ENCODE results near the gene CPN1. TPM values are rescaled to one million over a fixed set of nuclear protein-coding genes. Genes with fewer than 3 reads are reported as not detected.

CPN1 gene
- total and polyA plus RNA-seq, 2 donors (not counting 3 experiments of a cell fraction or from before 2014, with no cell fraction given) = not detected

GRCh38 chr10:100041306-100042002 lies 40.2 kb downstream of the CPN1 start:
- ChIA-PET POLR2A (no interaction called here), CTCF (interaction anchor here (0.9 kb wide), 1 partner anchor 135 kb away, joined by 3 read pairs; no protein-coding TSS in a partner anchor)
- no peaks in the 10 kb centered on the region for H4K20me1 ChIP-seq (replicated peaks; ENCODE audit: control insufficient read depth, extremely low read depth, insufficient read depth, low read length)
- no peak overlapping the region for H2AFZ ChIP-seq (ENCODE audit: low read depth, low read length)
- intact Hi-C loops (cut with micrococcal nuclease) (no loop called here), dilution Hi-C loops (cut with MboI; ENCODE audit: extremely low pct_ligation_motif_present, low sequenced_read_pairs) (no loop called here)
- no peaks in the 10 kb centered on the region for H3K27me3 ChIP-seq (ENCODE audit: control insufficient read depth in 2 of 2, insufficient read depth in 2 of 2, low read length in 2 of 2)
- H3K9ac ChIP-seq (replicated peaks; ENCODE audit: extremely low read depth, insufficient read depth, low read length) = no peak overlapping the region
- no peaks in the 10 kb centered on the region for H3K9me3 ChIP-seq (replicated peaks; ENCODE audit: control insufficient read depth, insufficient read depth, low read length)
- no TSS peak for BruUV-seq (replicated peaks)
- no peaks in the 10 kb centered on the region for H3K36me3 ChIP-seq (ENCODE audit: control insufficient read depth in 2 of 2, extremely low read depth in 1 of 2, insufficient read depth in 2 of 2, low read length in 2 of 2)
- FAIRE-seq (no peak), DNase-seq (ENCODE audit: low read depth, low spot score) (no peak)
- no peak overlapping the region for H3K27ac ChIP-seq (ENCODE audit: insufficient read depth, low read depth, low read length)
- TF ChIP-seq JUN (IDR thresholded peaks at IDR 0.05; ENCODE audit: borderline replicate concordance, insufficient read depth, insufficient read length, low read depth) = no peak
- TF ChIP-seq MAX (IDR thresholded peaks at IDR 0.05; ENCODE audit: insufficient read depth, insufficient read length) = no peak
- no peak for TF ChIP-seq FOS (IDR thresholded peaks at IDR 0.05; ENCODE audit: borderline replicate concordance, insufficient read depth, low read length)
- TF ChIP-seq POLR2AphosphoS5 (IDR thresholded peaks at IDR 0.05; ENCODE audit: insufficient read depth, low read depth, low read length) = no peak
- TF ChIP-seq POLR2A (IDR thresholded peaks at IDR 0.05; ENCODE audit: low read depth, low read length) = no peak
- TF ChIP-seq EZH2 (IDR thresholded peaks at IDR 0.05; ENCODE audit: borderline replicate concordance, low read depth, low read length, severe bottlenecking) = no peak
- no peak for TF ChIP-seq CTCF (IDR thresholded peaks at IDR 0.05; ENCODE audit: extremely low read depth in 1 of 2, insufficient read depth in 1 of 2, low read depth in 1 of 2, low read length in 2 of 2)
- TF ChIP-seq MYC (IDR thresholded peaks at IDR 0.05; ENCODE audit: low read depth, low read length) = no peak
- TF ChIP-seq GATA2 (IDR thresholded peaks at IDR 0.05; ENCODE audit: insufficient read depth, insufficient read length, low read depth, low read length) = no peak
- no peaks in the 10 kb centered on the region for H3K79me2 ChIP-seq (ENCODE audit: control insufficient read depth, insufficient read depth, low read length)
- no peak overlapping the region for H3K4me3 ChIP-seq (replicated peaks in 1 of 3; ENCODE audit: insufficient read depth in 1 of 3, low read depth in 1 of 3, low read length in 3 of 3)
- H3K4me1 ChIP-seq (ENCODE audit: control insufficient read depth, extremely low read depth, insufficient read depth, low read length) = peaks cover 25% of the 10 kb centered on the region
- no peak overlapping the region for H3K4me2 ChIP-seq (ENCODE audit: insufficient read depth, low read length)
- H3K9me1 ChIP-seq (replicated peaks; ENCODE audit: control insufficient read depth, extremely low read depth, insufficient read depth, low read length) = no peaks in the 10 kb centered on the region
